Suprapubic skin (tissue), 4 donors: ENCODE data around the gene PTGDR2.

Experiments used
- EP300 ChIP-seq: sonication (generic); formaldehyde crosslinking; IDR thresholded peaks from one replicate; pipeline ENCODE4 v1.6.1; 2017; ENCODE audit warnings: antibody characterized with exemption
- POLR2A ChIP-seq, 2 donors: fragments of 450-650 bp; IDR thresholded peaks; one replicate each; pipeline ENCODE4 v1.6.1; 2017; ENCODE audit warnings: antibody characterized with exemption in 2 of 2, mild to moderate bottlenecking in 2 of 2, moderate library complexity in 2 of 2
- POLR2AphosphoS5 ChIP-seq, 3 donors: sonication (generic); formaldehyde crosslinking; IDR thresholded peaks; one replicate each; pipeline ENCODE4 v1.6.1; 2017; ENCODE audit warnings: antibody characterized with exemption in 3 of 3
- TF ChIP-seq, protein P1 (sequence below), 2 donors: fragments of 200-600 bp in 1 of 2; fragments of 450-650 bp in 1 of 2; sonication (generic) in 1 of 2; IDR thresholded peaks; one replicate each; pipeline ENCODE4 v1.5.1; 2016 to 2019; ENCODE audit warnings: antibody characterized with exemption in 2 of 2, mild to moderate bottlenecking in 1 of 2, moderate library complexity in 1 of 2

DNA sequence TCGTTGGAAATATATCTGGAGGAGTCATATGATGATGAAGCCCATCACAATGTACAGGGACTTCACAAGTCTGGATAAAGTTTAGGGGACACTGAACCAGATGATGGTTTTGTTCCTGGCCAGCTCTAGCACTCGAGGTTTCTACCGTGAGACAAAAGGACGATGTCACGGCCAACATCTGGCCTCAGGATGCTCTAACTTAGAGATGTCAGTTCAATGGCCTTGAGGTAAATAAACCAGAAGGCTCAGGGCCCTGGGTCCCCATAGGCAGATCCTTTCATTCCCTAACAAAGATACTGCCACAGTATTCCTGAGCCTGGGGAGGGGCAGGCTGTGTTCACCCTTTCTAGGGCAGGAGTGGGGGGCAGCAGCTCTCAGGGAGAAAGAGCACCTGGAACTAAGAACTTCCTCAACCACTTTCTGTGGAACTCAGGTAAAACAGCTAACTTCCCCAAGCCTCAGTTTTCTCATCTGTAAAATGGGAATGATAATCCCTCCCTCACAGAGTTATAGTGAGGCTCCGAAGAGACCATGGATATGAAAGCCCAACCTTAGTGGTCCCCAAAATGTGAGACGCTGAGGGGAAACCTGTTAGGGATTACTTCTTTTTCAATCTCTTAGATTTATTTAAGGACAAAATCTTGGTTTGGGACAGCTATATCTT, 52.3 kb downstream of the PTGDR2 start:
- TF ChIP-seq, protein P1, sequence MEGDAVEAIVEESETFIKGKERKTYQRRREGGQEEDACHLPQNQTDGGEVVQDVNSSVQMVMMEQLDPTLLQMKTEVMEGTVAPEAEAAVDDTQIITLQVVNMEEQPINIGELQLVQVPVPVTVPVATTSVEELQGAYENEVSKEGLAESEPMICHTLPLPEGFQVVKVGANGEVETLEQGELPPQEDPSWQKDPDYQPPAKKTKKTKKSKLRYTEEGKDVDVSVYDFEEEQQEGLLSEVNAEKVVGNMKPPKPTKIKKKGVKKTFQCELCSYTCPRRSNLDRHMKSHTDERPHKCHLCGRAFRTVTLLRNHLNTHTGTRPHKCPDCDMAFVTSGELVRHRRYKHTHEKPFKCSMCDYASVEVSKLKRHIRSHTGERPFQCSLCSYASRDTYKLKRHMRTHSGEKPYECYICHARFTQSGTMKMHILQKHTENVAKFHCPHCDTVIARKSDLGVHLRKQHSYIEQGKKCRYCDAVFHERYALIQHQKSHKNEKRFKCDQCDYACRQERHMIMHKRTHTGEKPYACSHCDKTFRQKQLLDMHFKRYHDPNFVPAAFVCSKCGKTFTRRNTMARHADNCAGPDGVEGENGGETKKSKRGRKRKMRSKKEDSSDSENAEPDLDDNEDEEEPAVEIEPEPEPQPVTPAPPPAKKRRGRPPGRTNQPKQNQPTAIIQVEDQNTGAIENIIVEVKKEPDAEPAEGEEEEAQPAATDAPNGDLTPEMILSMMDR (IDR thresholded peaks at IDR 0.05), result no peak
- TF ChIP-seq POLR2A (IDR thresholded peaks at IDR 0.05), result no peak
- no peak for TF ChIP-seq EP300
- no peak for TF ChIP-seq POLR2AphosphoS5 (IDR thresholded peaks at IDR 0.05)
